Measurements from ENCODE around the gene DUS1L.

The DUS1L gene

GRCh38 chr17:82100502-82101298, 35.1 kb upstream of the DUS1L start:
- no peak for DNase-seq (ENCODE audit: low spot score)

- no peak for DNase-seq (ENCODE audit: low spot score)
These were observed 33.5 kb upstream of the DUS1L start for GRCh38 chr17:82098939-82099763.

GRCh38 chr17:82098169-82098938, 32.8 kb upstream of the DUS1L start, which contains the start of gene FASN:
Gene FASN (minus strand): TSS chr17:82098236. CDS start chr17:82096445, 1,791 bp downstream.
- DNase-seq (ENCODE audit: low spot score), result peak; percentile 95

GRCh38 chr17:82097919-82098168, 32.2 kb upstream of the DUS1L start:
- DNase-seq (ENCODE audit: low spot score), result no peak

- no peak for DNase-seq (ENCODE audit: low spot score)
These were observed 31.7 kb upstream of the DUS1L start for GRCh38 chr17:82097184-82097918.

GRCh38 chr17:82096709-82097183, 31.1 kb upstream of the DUS1L start:
- no peak for DNase-seq (ENCODE audit: low spot score)

GRCh38 chr17:82095777-82096708, 30.4 kb upstream of the DUS1L start:
- no peak for DNase-seq (ENCODE audit: low spot score)

- DNase-seq (ENCODE audit: low spot score), result no peak
These were observed 29.6 kb upstream of the DUS1L start for GRCh38 chr17:82094931-82095776.

GRCh38 chr17:82092995-82093751, 27.6 kb upstream of the DUS1L start:
- no peak for DNase-seq (ENCODE audit: low spot score)

- DNase-seq (ENCODE audit: low spot score), result no peak
These were observed 27.0 kb upstream of the DUS1L start for GRCh38 chr17:82092628-82092994.

GRCh38 chr17:82092094-82092586, 26.5 kb upstream of the DUS1L start:
- no peak for DNase-seq (ENCODE audit: low spot score)

GRCh38 chr17:82091264-82092066, 25.9 kb upstream of the DUS1L start:
- DNase-seq (ENCODE audit: low spot score), result no peak

GRCh38 chr17:82090549-82091263, 25.1 kb upstream of the DUS1L start:
- DNase-seq (ENCODE audit: low spot score), result no peak

- no peak for DNase-seq (ENCODE audit: low spot score)
These were observed 24.3 kb upstream of the DUS1L start for GRCh38 chr17:82089723-82090548.

- DNase-seq (ENCODE audit: low spot score), result no peak
These were observed 23.5 kb upstream of the DUS1L start for GRCh38 chr17:82088838-82089722.
